HFF-Myc (cell line): Measurements from ENCODE around the gene CDH24.

Source experiments
- DNase-seq: peaks from one replicate; pipeline ENCODE4 v3.0.0-alpha.2; 2011; ENCODE audit warnings: low read depth; ENCODE audit errors: extremely low read depth
- H3K4me3 ChIP-seq: replicated peaks from 2 replicates; pipeline ENCODE4 v1.5.1; 2011; ENCODE audit warnings: low read depth, mild to moderate bottlenecking, control low read depth, low read length
- CTCF ChIP-seq: IDR thresholded peaks from 2 replicates; pipeline ENCODE4 v1.5.1; 2012; ENCODE audit warnings: mild to moderate bottlenecking, low read depth, low read length, control low read depth; ENCODE audit errors: missing control alignments

The CDH24 gene

GRCh38 chr14:23044840-23045239 lies 12.5 kb downstream of the CDH24 start:
- DNase-seq: no peak
- no peak for TF ChIP-seq CTCF
- H3K4me3 ChIP-seq: no peak overlapping the region

GRCh38 chr14:23043754-23044153 lies 13.6 kb downstream of the CDH24 start:
- TF ChIP-seq CTCF: no peak
- no peak overlapping the region for H3K4me3 ChIP-seq
- DNase-seq: no peak

GRCh38 chr14:23043145-23043544 lies 14.2 kb downstream of the CDH24 start:
- no peak for DNase-seq
- TF ChIP-seq CTCF: no peak
- no peak overlapping the region for H3K4me3 ChIP-seq

GRCh38 chr14:23042162-23042965 lies 15.0 kb downstream of the CDH24 start, which contains the start of gene PSMB11:
PSMB11 (plus strand) TSS chr14:23042212; CDS start chr14:23042226, 14 bp downstream.
- no peak for TF ChIP-seq CTCF
- H3K4me3 ChIP-seq: no peak within 1 kb of the TSS
- no peak for DNase-seq

GRCh38 chr14:23041729-23042128 lies 15.6 kb downstream of the CDH24 start:
- DNase-seq: no peak
- TF ChIP-seq CTCF: no peak
- H3K4me3 ChIP-seq: no peak overlapping the region

- no peak overlapping the region for H3K4me3 ChIP-seq
- TF ChIP-seq CTCF: no peak
- no peak for DNase-seq
Observed at GRCh38 chr14:23040100-23040499, 17.2 kb downstream of the CDH24 start.
